Glomerular visceral epithelial cell (primary cell): ENCODE results near the gene RAD23B.

Experiments used
- DNase-seq: peaks from one replicate; pipeline ENCODE4 v3.0.0-alpha.2; 2016; ENCODE audit errors: extremely low spot score

RAD23B gene

DNA sequence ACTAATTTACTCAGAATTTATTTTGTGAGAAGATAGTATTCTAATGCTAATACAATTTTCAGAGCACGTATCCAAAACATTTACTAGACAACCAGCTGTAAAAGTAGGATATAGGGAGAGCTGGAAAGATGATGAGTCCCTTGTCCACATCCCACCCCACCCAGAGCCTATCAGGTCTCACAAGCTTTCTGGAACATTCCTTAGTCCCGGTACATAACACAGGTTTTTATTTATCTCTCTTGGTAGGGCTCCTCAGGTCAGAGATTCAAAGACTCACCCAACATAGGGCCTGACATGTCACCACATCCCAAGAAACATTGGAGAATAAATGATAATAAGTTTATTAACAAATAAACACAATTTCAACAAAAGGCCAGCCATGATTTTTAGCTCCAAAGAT lies 13.8 kb upstream of the RAD23B start:
- DNase-seq, result no peak

- DNase-seq, result no peak
These were observed 13.4 kb upstream of the RAD23B start for GRCh38 chr9:107269681-107270080.

DNA sequence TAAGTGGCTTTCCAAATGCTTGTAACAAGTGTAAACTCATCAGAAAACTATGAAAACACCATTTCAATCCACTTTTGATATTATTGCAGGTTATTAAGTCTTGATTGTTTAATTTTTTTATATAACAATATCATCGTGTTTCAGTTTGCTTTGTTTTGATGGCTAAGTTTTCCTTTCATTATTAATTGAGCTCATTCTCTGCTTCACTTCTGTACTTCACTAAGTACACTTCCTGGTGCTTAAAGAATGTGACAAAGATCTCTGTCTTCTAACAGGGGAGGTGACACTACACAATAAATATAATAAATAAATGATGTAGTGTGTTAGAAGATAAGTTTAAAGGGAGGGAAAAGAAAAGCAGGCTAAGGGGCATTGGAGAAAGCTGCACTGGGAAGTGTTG lies 13.0 kb upstream of the RAD23B start:
- DNase-seq, result no peak

DNA sequence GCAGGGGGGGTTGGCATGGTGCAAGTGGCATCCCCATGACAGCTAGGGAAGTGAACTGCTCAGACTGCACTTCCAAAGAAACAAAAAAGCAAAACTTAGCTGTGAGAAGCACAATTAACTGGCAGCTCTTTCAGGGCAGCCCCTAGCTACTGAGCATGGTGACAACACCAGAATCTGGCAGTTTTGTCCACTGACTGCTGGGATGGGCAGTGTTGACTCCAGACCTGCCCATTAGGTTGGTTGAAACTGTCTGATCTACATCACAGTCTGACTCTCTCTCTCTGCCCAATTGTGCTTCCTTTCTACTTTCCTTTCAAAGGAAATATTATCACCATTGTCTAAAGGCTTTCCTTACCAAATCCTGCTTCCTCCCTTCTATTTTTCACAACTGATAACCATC lies 12.5 kb upstream of the RAD23B start:
- DNase-seq, result no peak

DNA sequence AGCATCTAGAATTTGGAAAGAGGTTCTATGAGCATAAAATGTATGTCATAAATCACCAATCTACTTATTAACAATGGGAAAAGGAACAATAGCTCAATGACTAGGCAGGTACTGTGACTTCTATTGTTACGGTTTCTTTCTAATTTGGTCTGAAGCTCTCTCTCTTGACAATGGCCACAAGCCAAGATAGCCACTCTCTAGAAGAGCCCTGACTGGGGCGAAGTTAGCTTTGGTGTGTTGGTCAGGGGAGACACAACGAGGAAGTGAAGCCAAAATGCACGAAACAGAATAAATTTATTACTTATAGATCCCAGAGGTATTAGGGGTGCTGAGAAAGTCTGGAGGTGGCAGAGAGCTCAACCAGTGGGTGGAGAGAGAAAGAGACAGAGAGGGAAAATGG lies 9.4 kb upstream of the RAD23B start:
- DNase-seq, result no peak

GRCh38 chr9:107274096-107274495 lies 9.0 kb upstream of the RAD23B start:
- DNase-seq, result no peak

- peak; percentile 85 for DNase-seq
These were observed 8.1 kb upstream of the RAD23B start for GRCh38 chr9:107274953-107275422.

GRCh38 chr9:107275530-107275929 lies 7.5 kb upstream of the RAD23B start:
- no peak for DNase-seq

DNA sequence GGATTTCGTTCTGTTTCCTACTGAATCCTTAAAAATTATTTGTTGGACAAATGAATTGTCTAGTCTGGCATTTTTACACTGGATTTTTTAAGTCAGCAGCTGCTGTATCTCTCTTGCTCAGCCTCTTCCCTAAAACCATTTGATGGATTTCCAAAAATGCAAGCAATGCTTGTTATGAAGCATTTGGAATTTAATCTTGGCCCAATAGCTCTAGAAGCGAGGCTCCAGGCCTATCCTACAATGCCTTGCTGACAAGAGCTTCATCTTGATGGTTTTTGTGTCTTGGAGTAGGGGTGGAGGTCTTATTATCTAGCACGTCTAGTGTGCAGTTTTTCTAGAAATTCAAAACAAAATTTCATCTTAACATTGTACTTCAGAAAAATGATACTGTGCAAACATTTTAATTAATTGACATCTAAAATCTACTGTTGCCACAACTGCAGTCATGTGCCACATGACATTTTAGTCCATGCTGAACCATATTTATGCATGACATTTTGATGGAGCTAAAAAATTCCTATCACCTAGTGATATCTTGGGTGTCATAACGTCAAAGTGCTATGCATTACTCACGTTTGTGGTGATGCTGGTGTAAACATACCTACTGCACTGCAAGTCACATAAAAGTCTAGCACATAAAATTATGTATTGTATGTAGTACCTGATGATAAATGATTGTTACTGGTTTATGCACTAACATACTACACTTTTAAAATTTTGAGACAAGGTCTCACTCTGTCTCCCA lies 5.9 kb upstream of the RAD23B start:
- no peak for DNase-seq

GRCh38 chr9:107277801-107278200 lies 5.3 kb upstream of the RAD23B start:
- DNase-seq, result no peak

- no peak for DNase-seq
These were observed 4.0 kb upstream of the RAD23B start for GRCh38 chr9:107279086-107279485.

DNA sequence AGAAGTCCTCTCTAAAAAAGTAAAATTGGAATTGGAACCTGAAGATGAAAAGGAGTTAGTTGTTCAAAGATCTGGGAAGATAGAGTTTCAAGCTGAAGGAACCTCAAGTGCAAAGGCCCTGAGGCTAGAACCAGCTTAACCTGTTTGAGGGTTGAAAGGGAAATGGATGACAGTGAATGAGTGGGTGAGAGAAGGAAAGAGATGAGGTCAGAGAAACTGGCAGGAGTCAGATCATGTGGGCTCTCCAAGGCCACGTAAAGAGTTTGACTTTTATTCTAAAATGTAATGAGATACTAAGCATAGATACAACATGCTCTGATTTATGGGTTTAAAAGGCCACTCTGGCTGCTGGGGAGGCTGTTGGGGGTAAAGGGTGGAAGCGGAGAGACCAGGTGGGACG lies 2.5 kb upstream of the RAD23B start:
- DNase-seq, result no peak

DNA sequence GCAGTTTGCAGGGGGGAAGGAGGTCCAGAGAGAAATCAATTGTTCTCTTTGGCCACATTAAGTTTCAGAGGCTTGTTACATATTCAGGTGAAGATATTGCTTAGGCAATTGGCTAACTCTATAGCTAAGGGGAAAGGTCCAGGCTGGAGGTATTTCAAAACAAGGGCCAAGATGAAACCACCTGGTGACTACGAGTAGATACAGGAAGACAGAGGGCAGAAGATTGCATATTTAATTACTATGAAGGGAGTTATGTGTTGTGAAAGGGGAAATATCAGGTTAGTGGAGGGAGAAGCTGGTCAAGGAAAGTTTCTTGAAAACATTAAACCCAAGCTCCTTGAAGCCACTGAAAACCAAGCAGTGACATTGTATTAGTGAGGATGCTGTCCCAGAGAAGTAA lies 1.9 kb upstream of the RAD23B start:
- no peak for DNase-seq

GRCh38 chr9:107281922-107282667 lies 984 bp upstream of the RAD23B start:
- DNase-seq, result no peak

- DNase-seq, result peak; percentile 84
These were observed 841 bp downstream of the RAD23B start for GRCh38 chr9:107283623-107284616.

- DNase-seq, result no peak
These were observed 1.6 kb downstream of the RAD23B start for GRCh38 chr9:107284636-107285035.

GRCh38 chr9:107285286-107285685 lies 2.2 kb downstream of the RAD23B start:
- DNase-seq, result no peak

- DNase-seq, result peak; percentile 46
These were observed 3.0 kb downstream of the RAD23B start for GRCh38 chr9:107286057-107286456.

DNA sequence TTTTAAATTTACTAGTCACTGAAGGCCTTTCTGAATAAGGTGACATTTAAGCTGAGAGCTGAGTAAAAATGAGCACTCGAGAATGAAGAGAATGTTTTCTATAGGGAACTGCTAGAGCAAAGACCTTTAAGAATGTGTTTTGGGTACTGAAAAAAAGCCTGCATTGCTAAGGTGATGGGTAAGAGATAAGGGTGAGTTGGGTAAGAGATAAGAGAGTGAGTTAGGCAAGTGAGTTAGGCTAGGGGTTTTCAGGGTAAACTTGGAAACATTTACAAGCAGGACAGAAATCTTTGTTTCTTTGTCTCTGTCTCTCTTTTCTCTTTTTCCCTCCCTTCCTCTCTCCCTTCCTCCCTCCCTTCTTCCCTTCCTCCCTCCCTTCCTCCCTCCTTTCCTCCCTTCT lies 5.6 kb downstream of the RAD23B start:
- no peak for DNase-seq

GRCh38 chr9:107290619-107291018 lies 7.5 kb downstream of the RAD23B start:
- DNase-seq, result no peak

GRCh38 chr9:107292821-107293542 lies 9.9 kb downstream of the RAD23B start:
- DNase-seq, result no peak
